ENCODE measurements around the gene TCP11X1. TPM values are rescaled to one million over a fixed set of nuclear protein-coding genes. Genes with fewer than 3 reads are reported as not detected.

Gene TCP11X1
- total and polyA plus RNA-seq, 10 of the 15 experiments (the other 5 are each of a cell fraction or from before 2014, with no cell fraction given), result not detected

Other genes starting within 250 kb of the TCP11X1 start
- gene TCEAL2, start 89.6 kb upstream of the TCP11X1 start, total RNA-seq (2014; rRNA removed), result not detected in 2 replicates
- gene TCEAL2, start 89.6 kb upstream of the TCP11X1 start, total RNA-seq (2014; rRNA removed; fragmentation: Illumina TruSeq; extraction: Trizol), result not detected in 2 replicates
- not detected in 2 replicates for gene TCEAL2, start 89.6 kb upstream of the TCP11X1 start, total RNA-seq (2021)
- gene TCEAL2, start 89.6 kb upstream of the TCP11X1 start, polyA plus RNA-seq (2011; rRNA removed), result not detected in 2 replicates
- gene TCEAL2, start 89.6 kb upstream of the TCP11X1 start, polyA plus RNA-seq (2014; fragmentation: Illumina TruSeq; extraction: Trizol), result not detected in 2 replicates
- gene TCEAL2, start 89.6 kb upstream of the TCP11X1 start, polyA plus RNA-seq (2014; fragmentation: Nextera tagmentation; extraction: Ambion mirVana), result not detected
- not detected in 2 replicates for gene TCEAL2, start 89.6 kb upstream of the TCP11X1 start, polyA plus RNA-seq (2014; rRNA removed)
- gene TCEAL2, start 89.6 kb upstream of the TCP11X1 start, polyA plus RNA-seq (2016; fragmentation: Nextera tagmentation; extraction: Ambion mirVana), result not detected
- not detected in 2 replicates for gene TCEAL6, start 72.8 kb upstream of the TCP11X1 start, total RNA-seq (2014; rRNA removed)
- gene TCEAL6, start 72.8 kb upstream of the TCP11X1 start, total RNA-seq (2014; rRNA removed; fragmentation: Illumina TruSeq; extraction: Trizol), result not detected in 2 replicates
- not detected in 2 replicates for gene TCEAL6, start 72.8 kb upstream of the TCP11X1 start, total RNA-seq (2021)
- gene TCEAL6, start 72.8 kb upstream of the TCP11X1 start, polyA plus RNA-seq (2011; rRNA removed), result not detected in 2 replicates
- not detected in 2 replicates for gene TCEAL6, start 72.8 kb upstream of the TCP11X1 start, polyA plus RNA-seq (2014; fragmentation: Illumina TruSeq; extraction: Trizol)
- gene TCEAL6, start 72.8 kb upstream of the TCP11X1 start, polyA plus RNA-seq (2014; fragmentation: Nextera tagmentation; extraction: Ambion mirVana), result not detected
- not detected in 2 replicates for gene TCEAL6, start 72.8 kb upstream of the TCP11X1 start, polyA plus RNA-seq (2014; rRNA removed)
- not detected for gene TCEAL6, start 72.8 kb upstream of the TCP11X1 start, polyA plus RNA-seq (2016; fragmentation: Nextera tagmentation; extraction: Ambion mirVana)
- gene BEX5, start 59.3 kb upstream of the TCP11X1 start, total RNA-seq (2014; rRNA removed), result not detected in 2 replicates
- gene BEX5, start 59.3 kb upstream of the TCP11X1 start, total RNA-seq (2014; rRNA removed; fragmentation: Illumina TruSeq; extraction: Trizol), result 0.41 and 0.58 TPM in 2 replicates
- 0.64 TPM in 1 of 2 replicates, not detected in the other for gene BEX5, start 59.3 kb upstream of the TCP11X1 start, total RNA-seq (2021)
- gene BEX5, start 59.3 kb upstream of the TCP11X1 start, polyA plus RNA-seq (2011; rRNA removed), result 0.10 and 0.11 TPM in 2 replicates
- not detected in 2 replicates for gene BEX5, start 59.3 kb upstream of the TCP11X1 start, polyA plus RNA-seq (2014; fragmentation: Illumina TruSeq; extraction: Trizol)
- gene BEX5, start 59.3 kb upstream of the TCP11X1 start, polyA plus RNA-seq (2014; fragmentation: Nextera tagmentation; extraction: Ambion mirVana), result under 1 TPM; 0.34 to 0.79 TPM
- gene BEX5, start 59.3 kb upstream of the TCP11X1 start, polyA plus RNA-seq (2014; rRNA removed), result 0.29 TPM in 1 of 2 replicates, not detected in the other
- gene BEX5, start 59.3 kb upstream of the TCP11X1 start, polyA plus RNA-seq (2016; fragmentation: Nextera tagmentation; extraction: Ambion mirVana), result under 1 TPM; 0.32 to 0.73 TPM
- gene NXF2, start 31.9 kb downstream of the TCP11X1 start, total RNA-seq (2014; rRNA removed), result not detected in 2 replicates
- not detected in 2 replicates for gene NXF2, start 31.9 kb downstream of the TCP11X1 start, total RNA-seq (2014; rRNA removed; fragmentation: Illumina TruSeq; extraction: Trizol)
- gene NXF2, start 31.9 kb downstream of the TCP11X1 start, total RNA-seq (2021), result not detected in 2 replicates
- gene NXF2, start 31.9 kb downstream of the TCP11X1 start, polyA plus RNA-seq (2011; rRNA removed), result not detected in 2 replicates
- not detected in 2 replicates for gene NXF2, start 31.9 kb downstream of the TCP11X1 start, polyA plus RNA-seq (2014; fragmentation: Illumina TruSeq; extraction: Trizol)
- not detected for gene NXF2, start 31.9 kb downstream of the TCP11X1 start, polyA plus RNA-seq (2014; fragmentation: Nextera tagmentation; extraction: Ambion mirVana)
- not detected in 2 replicates for gene NXF2, start 31.9 kb downstream of the TCP11X1 start, polyA plus RNA-seq (2014; rRNA removed)
- not detected for gene NXF2, start 31.9 kb downstream of the TCP11X1 start, polyA plus RNA-seq (2016; fragmentation: Nextera tagmentation; extraction: Ambion mirVana)
- gene NXF2B, start 224.7 kb downstream of the TCP11X1 start, total RNA-seq (2014; rRNA removed), result not detected in 2 replicates
- gene NXF2B, start 224.7 kb downstream of the TCP11X1 start, total RNA-seq (2014; rRNA removed; fragmentation: Illumina TruSeq; extraction: Trizol), result not detected in 2 replicates
- not detected in 2 replicates for gene NXF2B, start 224.7 kb downstream of the TCP11X1 start, total RNA-seq (2021)
- not detected in 2 replicates for gene NXF2B, start 224.7 kb downstream of the TCP11X1 start, polyA plus RNA-seq (2011; rRNA removed)
- not detected in 2 replicates for gene NXF2B, start 224.7 kb downstream of the TCP11X1 start, polyA plus RNA-seq (2014; fragmentation: Illumina TruSeq; extraction: Trizol)
- gene NXF2B, start 224.7 kb downstream of the TCP11X1 start, polyA plus RNA-seq (2014; fragmentation: Nextera tagmentation; extraction: Ambion mirVana), result not detected
- not detected in 2 replicates for gene NXF2B, start 224.7 kb downstream of the TCP11X1 start, polyA plus RNA-seq (2014; rRNA removed)
- gene NXF2B, start 224.7 kb downstream of the TCP11X1 start, polyA plus RNA-seq (2016; fragmentation: Nextera tagmentation; extraction: Ambion mirVana), result not detected

Measured in GM12878 (cell line).